Activated gamma-delta T cell treated with Interleukin-2 at 50 U/mL for 16 hours (primary cell): ENCODE measurements around the gene NUSAP1.
"Not testable (repeated sequence)": the region's sequence is repeated elsewhere in the genome, so short reads cannot be mapped to it uniquely, and the experiment has no call there.

ENCODE experiments used
- DNase-seq: peaks from one replicate; pipeline ENCODE4 v3.0.0-alpha.2; 2020

Gene NUSAP1

DNA sequence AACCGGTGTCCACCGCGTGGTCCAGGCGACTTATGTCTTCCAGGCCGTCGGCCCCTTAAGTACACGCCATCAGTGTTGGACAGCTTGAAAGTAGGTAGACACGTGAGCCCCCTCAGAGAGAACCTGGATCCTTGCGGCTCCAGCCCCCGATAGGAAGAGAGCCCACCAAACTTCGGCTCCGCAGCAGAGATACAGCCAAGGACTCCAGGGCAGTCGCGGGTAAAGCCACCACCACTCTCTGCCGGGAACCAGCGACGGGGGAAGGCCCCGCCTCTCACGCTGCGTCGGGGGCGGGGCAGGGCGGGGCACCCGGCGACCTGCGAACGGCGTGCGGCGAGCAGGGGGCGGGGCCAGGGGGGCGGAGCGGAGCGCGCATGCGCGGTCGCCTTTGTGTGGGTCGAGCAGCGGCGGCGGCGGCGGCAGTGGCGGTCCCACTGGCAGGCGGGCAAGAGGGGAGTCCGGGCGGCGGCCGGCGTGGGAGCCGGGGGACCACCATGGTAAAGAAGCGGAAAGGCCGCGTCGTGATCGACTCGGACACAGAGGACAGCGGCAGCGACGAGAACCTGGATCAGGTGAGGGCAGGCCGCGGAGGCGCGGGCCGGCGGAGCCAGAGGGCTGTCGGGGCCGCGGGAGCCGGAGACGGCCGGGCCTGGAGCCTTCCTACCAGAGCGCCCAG is 84.2 kb downstream of the NUSAP1 start, which contains the start of gene RTF1:
RTF1 (plus strand) TSS at position 354 of the 676 bp plus-strand sequence; CDS start at position 375, 21 bp downstream.
- DNase-seq = peak; percentile 98

DNA sequence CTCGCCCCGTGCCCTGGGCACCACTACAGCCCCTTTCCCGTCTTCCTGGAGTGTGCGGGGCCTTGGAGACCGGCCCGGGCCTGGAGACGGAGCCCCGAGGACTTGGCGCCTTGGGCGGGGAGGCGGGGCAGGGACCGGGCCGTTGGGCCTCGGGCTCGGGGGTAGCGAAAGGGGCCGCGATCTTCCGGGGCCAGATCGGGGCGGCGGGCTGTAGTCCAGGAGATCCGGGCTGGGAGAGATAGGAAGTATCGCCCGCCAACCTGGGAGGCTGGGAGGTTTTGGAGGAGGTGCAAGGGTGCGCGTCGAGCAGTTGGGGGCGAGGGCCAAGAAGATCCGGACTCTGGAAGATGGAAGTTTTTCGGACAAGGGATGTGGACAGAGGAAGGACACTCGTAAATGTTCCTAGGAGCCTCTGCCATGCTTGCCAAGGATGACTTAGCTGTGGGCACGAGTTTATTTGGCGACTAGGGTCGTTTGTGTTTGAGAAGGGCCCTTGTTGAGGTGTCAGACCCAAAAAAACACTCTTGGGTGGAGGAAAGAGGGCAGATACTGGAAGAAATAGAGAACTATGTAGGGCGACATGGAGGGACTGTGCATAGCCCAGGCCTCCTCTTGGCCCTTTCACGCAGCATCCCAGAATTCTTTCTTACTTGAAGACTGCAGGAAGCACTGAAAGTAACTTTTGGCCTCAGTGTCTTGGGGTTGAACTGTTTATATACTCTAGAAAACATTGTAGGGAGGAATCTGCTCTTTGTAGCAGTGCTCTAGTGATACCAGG is 84.9 kb downstream of the NUSAP1 start:
- DNase-seq = peak; percentile 24

DNA sequence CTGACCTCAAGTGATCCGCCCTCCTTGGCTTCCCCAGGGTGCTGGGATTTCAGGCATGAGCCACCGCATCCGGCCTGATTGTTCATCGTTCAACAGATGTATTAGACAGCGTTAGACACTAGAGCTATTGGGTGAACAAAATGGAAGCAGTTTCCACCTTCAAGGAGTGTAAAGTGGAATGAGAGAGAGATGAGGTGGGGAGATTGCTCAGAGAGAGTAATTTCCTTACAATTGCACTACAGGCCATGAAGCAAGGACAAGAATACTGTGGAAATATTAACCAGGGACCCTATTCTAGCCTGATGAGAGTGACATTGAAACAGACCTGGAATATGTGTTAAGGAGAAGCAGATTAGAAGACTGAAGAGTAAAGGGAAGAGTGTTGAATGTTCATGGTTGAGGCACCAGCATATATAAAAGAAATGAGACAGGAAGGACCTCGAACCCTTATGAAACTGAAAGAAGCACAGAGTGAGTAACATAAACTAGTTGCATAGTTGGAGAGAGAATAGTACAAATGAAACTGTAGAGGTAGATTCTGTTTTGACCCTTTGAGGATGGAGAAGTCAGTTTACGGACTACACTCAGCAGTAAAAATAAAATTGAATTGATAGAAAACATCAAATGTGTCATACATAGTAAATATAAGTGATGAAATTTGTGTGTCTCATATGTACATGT is 91.4 kb downstream of the NUSAP1 start:
- DNase-seq = no peak

DNA sequence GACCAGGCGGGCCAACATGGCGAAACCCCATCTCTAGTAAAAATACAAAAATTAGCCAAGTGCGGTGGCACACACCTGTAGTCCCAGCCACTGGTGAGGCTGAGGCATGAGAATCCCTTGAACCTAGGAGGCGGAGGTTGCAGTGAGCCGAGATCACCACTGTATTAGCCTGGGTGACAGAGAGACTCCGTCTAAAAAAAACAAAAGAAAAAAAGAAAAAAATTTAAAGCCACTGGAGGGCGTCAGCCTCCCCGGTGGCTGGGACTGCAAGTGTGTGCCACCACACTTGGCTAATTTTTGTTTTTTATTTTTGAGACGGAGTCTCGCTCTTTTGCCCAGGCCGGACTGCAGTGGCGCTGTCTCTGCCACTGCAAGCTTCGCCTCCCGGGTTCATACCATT is 92.1 kb downstream of the NUSAP1 start:
- DNase-seq = no peak

DNA sequence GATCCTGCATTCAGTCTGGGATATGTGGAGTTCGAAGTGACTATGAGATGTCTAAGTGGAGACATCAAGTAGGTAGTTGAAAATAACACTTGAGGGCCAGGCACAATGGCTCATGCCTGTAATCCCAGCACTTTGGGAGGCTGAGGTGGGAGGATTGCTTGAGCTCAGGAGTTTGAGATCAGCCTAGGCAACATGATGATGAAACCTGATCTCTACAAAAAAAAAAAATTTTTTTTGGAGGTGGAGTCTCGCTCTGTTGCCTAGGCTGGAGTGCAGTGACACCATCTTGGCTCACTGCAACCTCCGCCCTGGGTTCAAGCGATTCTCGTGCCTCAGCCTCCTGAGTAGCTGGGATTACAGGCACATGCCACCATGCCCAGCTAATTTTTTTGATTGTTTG is 93.2 kb downstream of the NUSAP1 start:
- not testable (repeated sequence) for DNase-seq

DNA sequence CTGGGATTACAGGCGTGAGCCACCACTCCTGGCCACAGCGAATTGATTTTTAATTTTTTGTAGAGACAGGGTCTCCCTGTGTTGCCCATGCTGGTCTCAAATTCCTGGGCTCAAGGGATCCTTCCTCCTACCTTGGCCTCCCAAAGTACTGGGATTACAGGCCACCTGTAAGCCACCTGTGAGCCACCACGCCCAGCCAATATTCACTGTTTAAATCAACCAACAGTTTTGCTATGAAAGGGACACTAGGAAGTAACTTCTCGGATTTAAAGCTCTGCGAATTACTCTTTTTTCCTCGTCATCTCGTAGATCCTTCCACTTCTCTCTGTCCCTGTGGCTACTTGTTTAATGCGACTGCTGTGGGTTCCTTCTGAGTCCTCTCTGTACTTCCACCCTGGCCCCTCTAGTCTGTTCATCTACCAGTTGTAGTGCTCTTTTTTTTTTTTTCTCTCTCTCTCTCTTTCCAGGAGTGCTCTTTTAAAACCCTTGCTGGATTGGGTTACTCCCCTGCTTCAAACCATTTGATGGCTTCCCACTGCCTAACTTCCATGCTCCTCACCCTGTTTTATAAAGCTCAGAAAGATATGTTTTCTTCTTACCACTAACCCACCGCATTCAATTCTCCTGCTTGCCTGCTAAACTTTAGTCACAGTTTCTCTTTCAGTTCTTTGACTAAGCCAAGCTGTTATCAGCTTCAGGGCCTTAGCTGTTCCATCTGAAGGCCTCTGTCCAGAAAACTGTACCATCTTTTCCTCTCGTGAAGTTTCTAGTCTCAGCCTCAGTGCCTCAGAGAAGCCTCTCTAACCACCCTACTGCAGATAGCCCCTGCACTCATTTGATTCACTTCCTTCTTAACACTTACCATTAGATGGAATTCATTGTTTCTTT is 96.6 kb downstream of the NUSAP1 start:
- no peak for DNase-seq
